Central memory CD4-positive, alpha-beta T cell (primary cell): ENCODE data around the gene YWHAG.
"Not testable (repeated sequence)": the region's sequence is repeated elsewhere in the genome, so short reads cannot be mapped to it uniquely, and the experiment has no call there.

Experiments used
- DNase-seq: peaks from one replicate; pipeline ENCODE4 v3.0.0; 2022

YWHAG gene

DNA sequence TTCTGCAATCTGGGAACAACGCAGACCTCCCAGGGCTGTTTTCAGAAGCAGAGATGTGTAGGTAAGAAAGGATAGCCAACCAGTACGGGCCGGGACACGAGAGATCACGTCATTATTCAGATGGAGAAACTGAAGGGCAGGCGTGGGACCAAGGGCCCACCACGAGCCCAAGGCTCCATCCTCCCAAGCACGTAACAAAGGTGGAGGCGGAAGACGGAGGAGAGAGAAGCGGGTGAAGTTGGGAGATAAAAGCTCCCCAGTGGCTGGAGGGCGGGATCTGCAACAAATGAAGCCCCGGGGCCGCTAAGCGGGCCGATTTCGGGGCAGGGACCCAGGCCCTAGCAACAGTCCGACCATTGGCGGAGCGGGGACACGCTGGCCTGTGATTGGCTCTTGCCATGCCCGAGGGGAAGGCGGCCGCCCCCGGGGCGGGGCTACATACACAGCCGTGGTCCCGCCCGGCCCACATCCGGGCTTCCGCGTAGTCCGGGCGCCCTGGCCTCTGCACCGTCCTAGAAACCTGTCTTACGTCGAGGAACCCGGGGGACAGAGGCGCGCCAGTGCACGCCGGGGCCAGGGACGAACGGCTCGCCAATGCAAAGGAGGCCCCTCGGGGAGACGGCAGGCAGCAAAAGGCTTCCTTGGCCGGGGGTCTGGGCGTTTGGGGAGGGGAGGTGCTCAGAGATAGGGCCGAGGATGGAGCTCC lies 40.9 kb downstream of the YWHAG start:
- peak; percentile 93 for DNase-seq

DNA sequence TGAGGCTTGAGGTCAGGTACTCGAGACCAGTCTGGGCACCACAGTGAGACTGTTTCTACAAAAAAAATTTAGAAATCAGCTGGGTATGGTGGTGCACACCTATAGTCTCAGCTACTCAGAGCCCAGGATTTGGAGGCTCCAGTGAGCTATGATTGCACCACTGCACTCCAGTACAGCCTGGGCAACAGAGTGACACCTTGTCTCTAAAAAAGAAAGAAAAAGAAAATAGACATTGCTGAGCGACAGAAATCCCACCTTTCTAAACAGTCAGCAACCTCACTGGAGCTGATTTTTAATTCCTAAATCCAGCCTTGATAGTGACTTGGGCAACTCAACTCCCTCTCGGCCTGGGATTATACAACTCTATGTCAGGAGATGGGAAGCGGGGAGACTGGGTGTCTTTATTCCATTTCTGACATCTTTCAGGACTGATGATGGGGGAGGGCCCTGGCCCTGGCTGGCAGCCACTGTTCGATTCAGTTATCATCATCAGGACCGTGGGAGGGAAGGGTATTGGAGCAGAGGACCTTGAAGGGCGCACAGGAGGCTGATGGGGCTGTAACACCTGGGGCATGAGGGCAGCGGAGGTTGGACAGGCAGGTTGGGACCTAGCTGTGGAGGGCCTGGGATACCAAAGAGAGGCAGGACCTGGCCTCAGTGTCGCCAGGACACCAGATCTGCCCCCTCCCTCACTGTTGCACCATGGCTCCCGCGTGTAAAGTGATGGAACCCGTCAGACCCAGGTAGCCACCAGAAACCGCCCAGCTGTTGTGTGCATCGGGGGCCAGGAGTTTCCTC lies 41.6 kb downstream of the YWHAG start:
- no peak for DNase-seq

- DNase-seq, result no peak
Observed at GRCh38 chr7:76315364-76315763, 43.4 kb downstream of the YWHAG start.

DNA sequence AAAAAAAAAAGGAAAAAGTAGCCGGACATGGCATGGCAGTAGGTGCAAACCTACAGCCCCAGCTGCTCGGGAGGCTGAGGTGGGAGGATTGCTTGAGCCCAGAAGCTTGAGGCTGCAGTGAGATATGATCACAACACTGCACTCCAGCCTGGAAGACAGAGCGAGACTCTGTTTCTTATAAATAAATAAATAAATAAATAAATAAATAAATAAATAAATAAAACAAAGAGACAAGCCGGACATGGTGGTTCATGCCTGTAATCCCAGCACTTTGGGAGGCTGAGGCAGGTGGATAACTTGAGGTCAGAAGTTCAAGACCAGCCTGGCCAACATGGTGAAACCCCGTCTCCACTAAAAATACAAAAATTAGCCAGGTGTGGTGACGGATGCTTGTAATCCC lies 44.1 kb downstream of the YWHAG start:
- not testable (repeated sequence) for DNase-seq

GRCh38 chr7:76314042-76314721 lies 44.6 kb downstream of the YWHAG start:
- DNase-seq, result peak; percentile 92

DNA sequence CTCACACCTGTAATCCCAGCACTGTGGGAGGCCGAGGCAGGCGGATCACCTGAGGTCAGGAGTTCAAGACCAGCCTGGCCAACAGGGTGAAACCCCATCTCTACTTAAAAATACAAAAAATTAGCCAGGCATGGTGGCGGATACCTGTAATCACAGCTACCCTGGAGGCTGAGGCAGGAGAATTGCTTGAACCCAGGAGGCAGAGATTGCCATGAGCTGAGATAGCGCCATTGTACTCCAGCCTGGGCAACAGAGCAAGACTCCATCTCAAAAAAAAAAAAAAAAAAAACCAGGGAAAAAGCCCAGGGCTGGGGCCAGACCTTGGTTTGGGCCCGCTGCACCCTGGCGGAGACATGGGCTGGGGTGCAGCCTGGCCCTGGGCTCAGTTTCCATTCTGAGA lies 47.0 kb downstream of the YWHAG start:
- not testable (repeated sequence) for DNase-seq

DNA sequence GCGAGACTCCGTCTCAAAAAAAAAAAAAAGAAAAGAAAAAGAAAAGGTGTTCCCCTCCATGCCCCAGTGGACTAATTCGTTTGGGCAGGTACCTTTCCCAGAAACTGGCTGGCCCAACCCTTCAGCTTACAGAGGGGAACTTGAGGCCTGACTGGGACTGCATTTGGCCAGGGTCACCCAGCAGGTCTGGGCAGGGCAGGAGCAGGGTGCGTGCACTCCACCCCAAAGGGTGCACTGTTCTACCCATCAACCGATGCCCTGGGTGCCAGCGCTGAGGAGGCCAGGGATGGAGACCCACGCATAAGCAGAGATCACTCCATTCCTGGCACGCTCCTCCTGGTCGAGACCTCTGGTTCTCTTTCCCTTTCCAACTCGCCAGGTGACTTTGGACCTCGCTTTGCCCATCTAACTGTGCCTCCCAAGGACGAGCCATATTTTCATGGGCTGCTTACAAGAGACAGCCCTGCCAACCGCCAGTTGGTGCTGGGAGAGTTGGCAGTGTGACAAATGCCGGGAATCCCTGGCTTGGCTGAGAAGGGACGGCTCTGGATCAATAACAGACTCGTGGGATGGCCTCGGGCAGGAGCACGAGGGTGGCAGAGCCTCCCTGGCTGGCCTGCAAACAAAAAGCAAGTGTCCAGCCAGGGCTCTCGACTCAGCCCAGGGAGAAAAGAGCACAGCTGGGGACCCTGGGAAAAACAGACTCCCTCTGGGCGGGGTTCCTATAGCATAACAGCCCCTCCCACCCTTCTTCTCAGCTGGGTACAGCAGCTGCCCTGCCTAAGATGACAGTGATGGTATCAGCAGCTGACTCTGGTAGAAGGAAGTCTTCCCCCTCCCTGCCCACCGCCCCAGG lies 48.5 kb downstream of the YWHAG start:
- DNase-seq, result no peak

GRCh38 chr7:76309341-76310101 lies 49.3 kb downstream of the YWHAG start:
- DNase-seq, result not testable (repeated sequence)

- DNase-seq, result not testable (repeated sequence)
Observed at GRCh38 chr7:76308874-76309273, 49.9 kb downstream of the YWHAG start.

DNA sequence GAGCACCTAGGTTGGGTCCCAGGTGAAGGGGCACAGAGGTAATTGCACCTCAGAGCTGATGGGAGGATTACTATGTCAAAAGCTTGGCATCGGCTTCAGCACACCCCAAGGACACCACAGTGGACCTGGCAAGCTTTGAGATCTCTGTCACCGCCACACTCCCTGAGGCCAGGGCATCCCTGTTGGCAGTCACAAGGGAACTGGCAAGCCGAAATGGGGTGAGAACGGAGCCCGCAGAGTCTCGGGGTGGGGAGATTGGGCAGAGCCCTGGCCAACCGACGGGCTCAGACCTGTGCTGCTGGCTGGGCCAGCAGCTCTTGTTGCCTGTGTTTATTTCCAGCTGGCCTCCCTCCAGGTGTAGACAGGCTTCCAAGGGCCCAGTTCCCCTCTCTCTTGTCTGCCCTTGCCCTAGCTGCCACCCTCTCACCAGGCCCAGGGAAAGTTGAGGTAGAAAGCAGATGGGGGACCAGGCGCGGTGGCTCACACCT lies 53.9 kb downstream of the YWHAG start:
- DNase-seq, result no peak

DNA sequence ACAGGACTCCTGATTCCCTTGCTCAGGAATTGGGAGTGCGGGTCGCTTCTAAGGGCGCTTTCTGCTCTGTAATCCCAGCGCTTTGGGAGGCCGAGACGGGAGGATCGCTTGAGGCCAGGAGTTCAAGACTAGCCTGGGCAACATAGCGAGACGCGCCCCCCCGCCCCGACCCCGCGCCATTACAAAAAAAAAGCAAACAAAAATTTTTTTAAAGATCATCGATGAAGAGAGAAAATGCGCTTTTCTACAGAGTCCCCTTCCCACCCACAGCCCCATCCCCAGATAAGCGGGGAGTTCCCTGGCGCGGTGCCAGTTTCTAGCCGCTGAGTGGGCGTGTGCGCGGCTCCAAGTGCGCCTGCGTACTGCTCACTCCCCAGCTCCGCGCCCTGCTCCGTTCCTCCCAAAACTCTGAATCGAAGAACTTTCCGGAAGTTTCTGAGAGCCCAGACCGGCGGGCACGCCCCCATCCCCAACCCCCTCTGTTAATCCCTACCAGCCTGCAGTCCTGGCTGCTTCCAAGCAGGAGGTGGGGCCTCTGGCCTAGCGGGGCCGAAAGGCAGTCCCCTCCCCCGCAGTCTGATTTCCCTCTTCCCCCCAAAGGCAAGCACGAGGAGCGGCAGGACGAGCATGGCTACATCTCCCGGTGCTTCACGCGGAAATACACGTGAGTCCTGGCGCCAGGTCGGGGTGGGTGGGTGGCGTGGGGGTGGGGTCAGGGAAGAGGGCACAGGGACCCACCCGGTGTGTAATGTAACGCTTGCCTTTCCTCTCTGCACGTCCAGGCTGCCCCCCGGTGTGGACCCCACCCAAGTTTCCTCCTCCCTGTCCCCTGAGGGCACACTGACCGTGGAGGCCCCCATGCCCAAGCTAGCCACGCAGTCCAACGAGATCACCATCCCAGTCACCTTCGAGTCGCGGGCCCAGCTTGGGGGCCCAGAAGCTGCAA lies 55.3 kb downstream of the YWHAG start:
- peak; percentile 72 for DNase-seq

GRCh38 chr7:76302347-76303201 lies 56.2 kb downstream of the YWHAG start, which contains the start of gene HSPB1:
Gene HSPB1 (plus strand): TSS chr7:76302673. CDS start chr7:76302713, 40 bp downstream.
- DNase-seq, result peak; percentile 55

GRCh38 chr7:76301000-76301399 lies 57.8 kb downstream of the YWHAG start:
- no peak for DNase-seq

GRCh38 chr7:76300166-76300731 lies 58.5 kb downstream of the YWHAG start:
- no peak for DNase-seq

- DNase-seq, result no peak
Observed at GRCh38 chr7:76296743-76297740, 61.7 kb downstream of the YWHAG start.

GRCh38 chr7:76294344-76295024 lies 64.3 kb downstream of the YWHAG start:
- DNase-seq, result no peak

DNA sequence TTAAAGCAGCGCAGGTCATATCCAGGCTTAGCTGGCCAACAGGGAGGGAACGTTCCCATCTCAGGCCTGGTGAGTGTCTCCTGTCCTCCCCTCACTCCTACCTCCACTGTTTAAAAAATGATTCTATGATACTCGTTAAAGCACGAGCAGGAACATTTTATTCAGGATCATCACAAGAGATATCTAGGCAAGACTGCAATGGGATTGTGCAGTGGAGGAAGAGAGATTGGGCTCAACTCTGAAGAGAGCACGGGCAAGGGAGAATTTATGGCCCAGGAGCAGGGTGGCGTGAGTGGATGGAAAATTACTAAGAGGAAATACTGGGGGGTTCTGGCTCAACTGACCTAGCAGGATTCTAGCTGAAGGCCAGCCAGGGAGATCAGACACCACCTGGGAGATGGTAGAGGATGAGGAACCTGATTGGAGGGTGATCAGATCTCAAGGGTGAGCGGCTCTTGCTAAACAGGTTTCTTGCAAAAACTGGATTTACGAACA lies 65.3 kb downstream of the YWHAG start:
- no peak for DNase-seq
